ENCODE measurements around the gene IDH3G.
"Not testable (repeated sequence)": the region's sequence is repeated elsewhere in the genome, so short reads cannot be mapped to it uniquely, and the experiment has no call there.

IDH3G gene

DNA sequence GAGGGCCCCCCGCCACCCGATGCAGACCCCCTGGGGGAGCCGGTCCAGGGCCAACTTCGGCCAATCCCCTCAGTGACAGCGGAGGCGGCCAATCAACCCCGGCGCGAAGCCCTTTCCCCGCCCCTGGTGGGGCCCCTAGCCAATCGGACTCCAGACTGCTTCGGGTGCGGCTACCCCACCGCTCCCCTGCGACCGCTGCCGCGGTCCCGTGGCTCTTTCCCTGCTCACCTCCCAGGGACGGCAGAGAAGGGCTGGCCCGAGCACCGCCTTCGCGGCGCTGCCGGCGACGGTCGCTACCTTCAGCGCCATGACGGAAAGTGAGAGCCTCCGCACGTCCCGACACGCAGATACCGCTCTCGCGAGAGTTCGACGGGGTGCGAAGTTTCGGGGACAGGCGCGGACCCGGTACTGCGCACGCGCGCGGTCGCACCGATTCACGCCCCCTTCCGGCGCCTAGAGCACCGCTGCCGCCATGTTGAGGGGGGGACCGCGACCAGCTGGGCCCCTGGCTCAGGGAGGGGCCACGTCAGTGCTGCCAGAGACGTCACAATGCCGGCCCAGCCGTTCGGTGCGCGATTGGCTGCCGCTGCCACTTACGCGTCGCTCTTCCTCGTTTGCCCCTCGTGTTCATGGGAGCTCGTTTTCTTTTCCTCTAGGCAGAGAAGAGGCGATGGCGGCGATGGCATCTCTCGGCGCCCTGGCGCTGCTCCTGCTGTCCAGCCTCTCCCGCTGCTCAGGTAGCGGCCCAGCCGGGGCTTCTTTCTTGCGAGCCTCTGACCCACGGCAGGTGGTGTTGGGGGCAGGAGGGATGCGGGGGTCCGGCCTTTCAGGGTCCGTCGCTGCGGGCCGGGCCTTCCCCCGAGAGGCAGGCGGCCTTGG is at the start of gene IDH3G, which contains the start of gene SSR4:
Gene IDH3G (minus strand): TSS at position 358 of the 879 bp plus-strand sequence. CDS start 49 bp downstream, at position 309.
Gene SSR4 (plus strand): TSS at position 651 of the 879 bp plus-strand sequence. CDS start 20 bp downstream, at position 671.
- DNase-seq: peak; percentile 95

DNA sequence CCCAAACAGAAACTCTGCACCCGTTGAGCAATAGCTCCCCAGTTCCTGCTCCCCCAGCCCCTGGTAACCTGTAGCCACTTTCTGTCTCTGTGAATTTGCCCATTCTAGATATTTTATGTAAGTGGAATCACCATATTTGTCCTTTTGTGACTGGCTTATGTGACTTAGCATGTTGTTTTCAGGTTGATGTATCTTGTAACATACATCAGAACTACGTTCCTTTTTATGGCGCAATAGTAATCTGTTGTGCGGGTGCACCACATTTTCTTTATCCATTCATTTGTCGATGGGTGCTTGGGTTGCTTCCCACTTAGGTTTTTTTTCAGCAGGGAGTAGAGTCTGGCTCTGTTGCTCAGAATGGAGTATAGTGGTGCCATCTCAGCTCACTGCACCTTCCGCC is 42.7 kb upstream of the IDH3G start:
- DNase-seq: no peak

- DNase-seq: no peak
Observed at GRCh38 chrX:153832728-153833127, 38.6 kb upstream of the IDH3G start.

- no peak for DNase-seq
Observed at GRCh38 chrX:153831429-153832150, 37.4 kb upstream of the IDH3G start.

DNA sequence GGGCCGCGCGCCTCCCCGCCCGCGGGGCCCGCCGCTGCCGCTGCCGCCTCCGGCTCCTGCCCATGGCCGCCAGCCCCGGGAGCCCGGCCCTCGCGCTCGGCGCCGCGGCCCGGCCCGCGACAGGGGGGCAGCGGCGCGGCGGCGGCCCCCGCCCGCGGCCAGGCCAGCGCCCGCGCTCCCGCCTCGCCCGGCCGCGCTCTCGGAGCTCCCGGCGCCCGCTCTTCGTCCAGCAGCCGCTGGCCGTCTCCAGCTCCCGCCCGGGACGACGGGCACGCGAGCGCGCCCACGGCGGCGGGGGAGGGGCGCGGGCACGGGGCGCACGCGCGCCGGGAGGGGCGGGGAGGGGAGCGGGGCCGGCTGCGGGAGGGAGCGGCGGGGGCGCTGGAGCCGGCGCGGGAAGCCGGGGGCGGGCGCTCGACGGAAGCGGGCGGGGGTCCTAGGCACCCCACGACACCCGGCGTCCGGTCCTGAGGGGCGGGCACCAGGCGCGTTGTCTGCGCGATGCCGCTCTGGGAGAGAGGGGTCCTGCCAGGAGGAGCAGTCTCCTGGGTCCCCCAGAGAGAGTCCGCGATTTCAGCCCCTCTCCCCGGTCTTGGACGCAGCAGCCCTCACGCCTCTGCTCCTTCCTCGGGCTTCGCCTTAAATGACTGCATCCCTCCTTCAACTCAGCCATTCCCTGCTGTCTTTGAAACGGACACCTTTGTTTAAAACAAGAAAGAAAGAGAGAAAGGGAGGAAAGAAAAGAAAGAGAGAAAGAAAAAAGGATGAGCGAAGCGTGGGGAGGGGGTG is 36.7 kb upstream of the IDH3G start:
- peak; percentile 22 for DNase-seq

DNA sequence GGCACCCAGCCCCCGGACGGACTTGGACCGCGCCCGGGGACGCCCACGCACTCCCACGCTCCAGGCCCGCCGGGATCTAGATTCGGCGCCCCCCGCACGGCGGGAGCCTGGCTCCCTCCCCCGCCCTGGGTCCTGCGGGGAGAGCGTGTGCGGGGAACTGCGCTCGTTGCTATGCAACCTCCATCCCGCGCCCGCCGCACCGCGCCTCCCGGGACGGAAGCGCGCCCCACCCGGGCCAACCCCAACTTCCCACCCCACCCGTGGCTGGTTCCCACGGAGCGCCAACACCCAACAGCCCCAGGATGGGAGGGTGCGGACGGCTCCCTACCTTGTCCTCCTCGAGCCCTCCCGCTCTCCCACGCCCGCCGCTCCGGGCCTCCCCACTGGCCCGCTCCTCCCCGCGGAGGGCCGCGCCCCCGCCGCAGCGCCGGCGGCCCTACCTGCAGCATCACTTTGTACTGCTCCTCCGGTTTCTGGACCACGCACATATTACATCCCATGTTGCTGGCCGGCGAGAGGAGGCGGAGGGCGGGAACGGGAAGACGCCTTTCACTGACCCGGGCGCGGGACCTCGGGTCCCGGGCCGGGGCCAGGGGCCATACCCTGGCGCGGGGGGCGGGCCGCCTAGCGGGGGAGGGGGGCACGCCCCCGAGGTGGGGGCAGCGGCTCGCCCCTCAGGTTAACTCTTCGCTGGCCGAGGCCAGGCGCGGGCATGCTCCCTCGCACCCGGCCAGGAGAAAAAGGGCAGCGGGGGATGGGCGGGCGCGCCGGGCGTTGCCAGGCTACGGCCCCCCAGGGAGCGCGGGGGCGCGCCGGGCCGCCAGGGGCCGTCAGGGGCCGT is 35.8 kb upstream of the IDH3G start, which contains the start of gene PDZD4:
Gene PDZD4 (minus strand): TSS at position 746 of the 841 bp plus-strand sequence. CDS start 246 bp downstream, at position 500.
- DNase-seq: no peak

- DNase-seq: no peak
Observed at GRCh38 chrX:153829549-153829798, 35.3 kb upstream of the IDH3G start.

GRCh38 chrX:153828723-153829548 is 34.8 kb upstream of the IDH3G start:
- no peak for DNase-seq

DNA sequence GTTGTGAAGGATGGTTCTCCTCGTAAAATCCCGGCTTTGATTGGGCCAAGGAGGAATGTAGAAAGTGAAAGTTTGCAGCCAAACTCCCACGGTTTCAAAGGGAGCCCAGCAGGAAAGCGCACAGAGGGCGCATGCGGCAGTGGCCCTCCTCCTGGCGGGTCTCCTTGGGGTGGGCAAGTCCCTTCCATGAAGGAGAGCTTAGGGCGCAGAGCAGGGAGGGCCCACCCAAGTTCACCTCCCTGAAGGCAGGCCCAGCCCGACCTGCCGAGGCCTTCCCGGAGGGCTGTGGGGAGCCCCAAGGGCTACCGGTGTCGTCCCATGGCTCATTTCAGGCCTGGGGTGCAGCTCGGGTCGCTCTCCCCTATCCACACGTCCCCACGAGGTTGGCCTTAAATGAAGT is 34.1 kb upstream of the IDH3G start:
- no peak for DNase-seq

DNA sequence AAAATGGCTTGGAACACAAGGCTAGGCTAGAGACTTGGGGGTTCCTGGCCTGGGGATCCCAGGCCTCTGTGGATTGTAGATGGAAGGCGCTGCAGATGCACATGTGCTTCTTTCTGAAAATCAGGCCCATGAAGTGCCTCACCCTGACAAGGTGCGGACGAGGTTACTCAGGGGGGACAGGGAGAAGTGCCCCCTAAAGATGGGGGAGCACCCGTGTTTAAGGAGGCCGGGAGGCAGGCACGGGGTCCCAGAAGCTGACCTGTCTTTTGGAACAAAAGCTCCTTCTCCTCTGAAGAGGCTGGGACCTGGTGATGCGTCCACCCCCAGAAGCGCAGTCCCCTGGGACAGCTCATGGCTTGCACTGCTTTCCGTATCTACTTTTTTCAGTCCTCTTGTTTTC is 33.7 kb upstream of the IDH3G start:
- no peak for DNase-seq

DNA sequence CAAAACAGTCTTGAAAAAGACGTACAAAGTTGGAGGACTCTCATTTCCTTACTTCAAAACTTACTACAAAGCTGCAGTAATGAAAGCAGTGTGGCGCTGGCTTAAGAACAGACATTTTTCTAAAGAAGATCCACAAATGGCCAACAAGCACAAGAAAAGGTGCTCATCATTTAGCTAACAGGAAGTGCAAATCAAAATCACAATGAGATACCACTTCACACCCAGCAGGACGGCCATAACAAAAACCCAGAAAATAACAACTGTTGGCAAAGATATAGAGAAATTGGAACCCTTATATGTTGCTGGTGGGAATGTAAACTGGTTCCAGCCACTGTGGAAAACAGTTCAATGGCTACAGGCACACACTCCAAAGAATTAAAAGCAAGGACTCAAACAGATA is 32.8 kb upstream of the IDH3G start:
- DNase-seq: no peak

DNA sequence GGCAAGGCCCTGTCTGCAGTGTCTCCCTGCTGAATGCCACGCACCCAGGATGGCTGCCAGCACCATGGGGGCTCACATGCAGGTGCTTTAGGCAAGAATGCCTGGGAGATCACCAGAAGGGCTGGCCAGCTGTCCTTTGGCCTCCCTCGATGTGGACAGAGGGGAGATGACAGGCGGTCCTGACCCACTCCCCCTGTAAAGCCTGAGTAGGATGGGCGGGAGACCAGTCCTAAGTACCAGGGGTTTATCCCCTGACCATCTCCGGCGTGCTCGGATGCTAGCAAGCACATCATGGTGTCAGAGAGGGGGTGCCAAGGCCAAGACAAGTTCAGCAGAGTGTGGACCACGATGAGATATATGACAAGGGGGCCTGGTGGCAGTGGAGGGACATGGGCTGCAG is 30.9 kb upstream of the IDH3G start:
- no peak for DNase-seq

DNA sequence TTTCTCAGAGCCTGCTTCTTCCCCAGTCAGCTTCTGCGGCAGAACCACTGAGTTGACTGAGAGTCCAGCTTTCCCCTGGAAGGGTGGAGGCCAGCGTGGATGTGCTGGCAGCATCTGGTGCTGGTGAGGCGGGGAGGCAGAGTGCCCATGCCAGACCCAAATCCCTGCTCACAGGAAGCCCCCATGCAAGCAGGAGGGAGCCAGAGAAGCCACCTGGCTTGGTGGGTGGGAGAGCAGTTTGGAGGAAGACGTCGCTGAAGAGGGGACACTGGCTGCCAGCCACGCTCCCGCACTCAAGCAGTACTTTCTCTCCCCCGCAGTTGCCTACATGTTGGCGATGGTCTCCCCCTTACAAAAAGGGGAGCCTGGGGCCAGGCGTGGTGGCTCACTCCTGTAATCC is 30.2 kb upstream of the IDH3G start:
- DNase-seq: no peak

GRCh38 chrX:153821066-153821465 is 26.9 kb upstream of the IDH3G start:
- DNase-seq: peak; percentile 31

GRCh38 chrX:153820601-153821000 is 26.4 kb upstream of the IDH3G start:
- peak; percentile 28 for DNase-seq

GRCh38 chrX:153819384-153820040 is 25.3 kb upstream of the IDH3G start:
- peak; percentile 46 for DNase-seq

DNA sequence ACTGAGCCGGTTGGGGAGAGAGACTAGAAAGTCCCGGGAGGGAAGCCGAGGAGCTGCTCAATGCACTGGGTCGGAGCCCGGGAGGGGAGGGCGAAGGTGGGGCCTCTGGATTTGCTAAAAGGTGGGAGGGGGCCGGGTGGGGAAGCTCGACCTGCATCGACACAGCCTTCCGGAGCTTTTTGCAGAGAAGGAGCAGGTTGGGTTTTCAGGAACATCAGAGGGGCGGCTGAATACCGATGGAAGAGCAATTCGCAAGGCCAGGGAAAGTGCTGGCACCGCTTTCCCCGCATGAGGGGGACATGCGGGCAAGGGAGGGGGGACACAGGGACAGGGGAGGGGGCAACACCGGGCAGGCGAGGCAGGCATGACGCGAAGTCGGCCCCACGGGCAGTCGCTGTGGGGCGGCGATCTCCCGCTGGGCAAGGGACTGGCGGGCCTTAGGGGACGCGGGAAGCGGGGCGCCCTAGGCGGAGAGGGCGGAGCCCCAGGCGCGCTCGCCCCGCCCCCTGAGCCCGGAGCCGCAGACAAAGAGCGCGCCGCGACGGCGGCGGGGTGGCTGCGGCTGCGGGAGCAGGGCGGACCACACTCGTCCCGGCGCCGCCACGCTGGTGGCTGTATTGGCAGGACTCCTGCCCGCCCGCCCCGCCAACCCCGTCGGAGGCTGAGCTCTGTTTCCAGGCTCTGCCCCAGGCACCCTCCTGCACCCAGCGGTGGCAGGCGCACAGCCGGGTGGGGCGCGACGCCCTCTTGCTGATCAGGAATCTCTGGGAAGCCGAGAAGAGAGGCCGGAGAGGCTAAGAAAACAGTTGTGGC is 24.6 kb upstream of the IDH3G start:
- peak; percentile 66 for DNase-seq

GRCh38 chrX:153818064-153818463 is 23.9 kb upstream of the IDH3G start:
- not testable (repeated sequence) for DNase-seq

DNA sequence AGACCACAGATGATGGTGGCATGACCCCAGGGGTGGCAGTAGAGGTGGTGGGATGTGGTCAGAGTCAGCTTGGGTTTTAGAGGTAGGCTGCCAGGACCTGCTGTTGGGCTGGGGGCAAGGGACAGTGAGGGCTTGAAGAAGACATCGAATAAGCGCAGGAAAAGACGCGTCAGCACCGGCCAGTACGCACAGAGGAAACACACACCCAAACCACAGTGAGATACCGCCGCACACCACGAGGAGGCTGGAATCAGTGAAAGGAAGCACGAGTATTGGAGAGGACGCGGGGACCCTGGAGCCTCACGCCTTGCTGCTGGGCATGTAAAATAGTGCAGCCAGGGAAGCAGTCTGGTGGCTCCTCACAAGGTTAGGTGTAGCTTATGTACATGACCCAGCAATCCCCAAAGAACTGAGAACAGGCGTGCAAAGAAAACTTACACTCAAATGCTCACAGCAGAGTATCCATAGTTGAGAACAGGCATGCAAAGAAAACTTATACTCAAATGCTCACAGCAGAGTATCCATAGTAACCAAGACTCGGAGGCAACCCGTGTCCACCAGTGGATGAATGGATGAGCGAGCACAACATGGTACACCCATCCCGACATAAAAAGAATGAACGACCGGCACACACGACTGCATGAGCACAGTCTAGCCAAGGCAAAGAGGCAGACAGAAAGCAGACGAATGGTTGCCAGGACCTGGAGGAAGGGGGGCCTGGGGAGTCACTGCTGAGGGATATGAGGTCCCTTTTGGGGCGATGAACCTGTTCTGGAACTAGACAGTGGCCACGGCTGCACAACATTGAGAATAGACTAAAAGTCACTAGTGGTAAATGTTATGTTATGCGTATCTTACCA is 22.9 kb upstream of the IDH3G start:
- no peak for DNase-seq
